ENCODE measurements around the gene PCSK1N. TPM values are rescaled to one million over a fixed set of nuclear protein-coding genes. Genes with fewer than 3 reads are reported as not detected.
"Not testable (repeated sequence)": the region's sequence is repeated elsewhere in the genome, so short reads cannot be mapped to it uniquely, and the experiment has no call there.

PCSK1N gene
- total RNA-seq: 10 to 100 TPM in 1 of 2 donors, 1 to 10 TPM in 1; 8.8 to 21.4 TPM
- long read RNA-seq, transcript PCSK1N-201 (3 exons, 1,050 nt): major isoform, 6 of 11 reads
- long read RNA-seq, partial matches to known transcripts: 5 of 11 reads
- long read RNA-seq, other reads (novel, unspliced or antisense): 0 of 11 reads

GRCh38 chrX:48835524-48836329, at the start of gene PCSK1N:
Gene PCSK1N (minus strand): TSS chrX:48835610. CDS start chrX:48835532, 78 bp downstream.
- intact Hi-C loops (cut with DNase I, micrococcal nuclease): no loop called here
- DNase-seq (no peak), ATAC-seq (no peak)

GRCh38 chrX:48883729-48884128, 48.3 kb upstream of the PCSK1N start:
- DNase-seq: no peak
- ATAC-seq: no peak
- intact Hi-C loops (cut with DNase I, micrococcal nuclease): no loop called here

GRCh38 chrX:48876944-48877343, 41.5 kb upstream of the PCSK1N start:
- intact Hi-C loops (cut with DNase I, micrococcal nuclease); DNase-seq; ATAC-seq: not testable (repeated sequence)

- intact Hi-C loops (cut with DNase I, micrococcal nuclease); DNase-seq; ATAC-seq: not testable (repeated sequence)
These were observed 36.6 kb upstream of the PCSK1N start for GRCh38 chrX:48872017-48872416.

- intact Hi-C loops (cut with DNase I, micrococcal nuclease): no loop called here
- peak; percentile 56 for ATAC-seq
- no peak for DNase-seq
These were observed 28.8 kb upstream of the PCSK1N start for GRCh38 chrX:48864210-48864609.

GRCh38 chrX:48854898-48855297, 19.5 kb upstream of the PCSK1N start:
- intact Hi-C loops (cut with DNase I, micrococcal nuclease): no loop called here

GRCh38 chrX:48854121-48854804, 18.9 kb upstream of the PCSK1N start:
- intact Hi-C loops (cut with DNase I, micrococcal nuclease); ATAC-seq; DNase-seq: not testable (repeated sequence)

More at GRCh38 chrX:48854898-48855297, 19.5 kb upstream of the PCSK1N start:
- no peak for ATAC-seq
- no peak for DNase-seq

GRCh38 chrX:48853494-48853893, 18.1 kb upstream of the PCSK1N start:
- intact Hi-C loops (cut with DNase I, micrococcal nuclease); ATAC-seq; DNase-seq: not testable (repeated sequence)

- ATAC-seq: no peak
- no peak for DNase-seq
- intact Hi-C loops (cut with DNase I, micrococcal nuclease): no loop called here
These were observed 17.4 kb upstream of the PCSK1N start for GRCh38 chrX:48852857-48853256.

- DNase-seq (no peak), ATAC-seq (no peak)
- intact Hi-C loops (cut with DNase I, micrococcal nuclease): no loop called here
These were observed 13.4 kb upstream of the PCSK1N start for GRCh38 chrX:48848847-48849246.

- no peak for DNase-seq
- intact Hi-C loops (cut with DNase I, micrococcal nuclease): no loop called here
- no peak for ATAC-seq
These were observed 4.3 kb upstream of the PCSK1N start for GRCh38 chrX:48839686-48840085.

GRCh38 chrX:48834383-48834709, 1.1 kb downstream of the PCSK1N start:
- no peak for DNase-seq
- intact Hi-C loops (cut with DNase I, micrococcal nuclease): no loop called here
- ATAC-seq: peak; percentile 17

- DNase-seq (no peak), ATAC-seq (peak; percentile 76)
- intact Hi-C loops (cut with DNase I, micrococcal nuclease): no loop called here
These were observed 1.8 kb downstream of the PCSK1N start for GRCh38 chrX:48833542-48834138.

- peak; percentile 22 for ATAC-seq
- no peak for DNase-seq
- intact Hi-C loops (cut with DNase I, micrococcal nuclease): no loop called here
These were observed 3.5 kb downstream of the PCSK1N start for GRCh38 chrX:48831909-48832291.

GRCh38 chrX:48831136-48831908, 4.1 kb downstream of the PCSK1N start:
- intact Hi-C loops (cut with DNase I, micrococcal nuclease): no loop called here
- DNase-seq (no peak), ATAC-seq (no peak)

- ATAC-seq: no peak
- DNase-seq: no peak
- intact Hi-C loops (cut with DNase I, micrococcal nuclease): no loop called here
These were observed 6.2 kb downstream of the PCSK1N start for GRCh38 chrX:48829016-48829735.

- no peak for DNase-seq
- intact Hi-C loops (cut with DNase I, micrococcal nuclease): no loop called here
- no peak for ATAC-seq
These were observed 7.8 kb downstream of the PCSK1N start for GRCh38 chrX:48827654-48827968.

- no peak for DNase-seq
- intact Hi-C loops (cut with DNase I, micrococcal nuclease): no loop called here
- ATAC-seq: no peak
These were observed 8.3 kb downstream of the PCSK1N start for GRCh38 chrX:48826876-48827653.
